HuH-7 (cell line): ENCODE data around the gene ALG10.
"Not testable (repeated sequence)": the region's sequence is repeated elsewhere in the genome, so short reads cannot be mapped to it uniquely, and the experiment has no call there.

ENCODE experiments used
- DNase-seq: peaks from one replicate; pipeline ENCODE4 v3.0.0; 2011; ENCODE audit warnings: low spot score

ALG10 gene, protein sequence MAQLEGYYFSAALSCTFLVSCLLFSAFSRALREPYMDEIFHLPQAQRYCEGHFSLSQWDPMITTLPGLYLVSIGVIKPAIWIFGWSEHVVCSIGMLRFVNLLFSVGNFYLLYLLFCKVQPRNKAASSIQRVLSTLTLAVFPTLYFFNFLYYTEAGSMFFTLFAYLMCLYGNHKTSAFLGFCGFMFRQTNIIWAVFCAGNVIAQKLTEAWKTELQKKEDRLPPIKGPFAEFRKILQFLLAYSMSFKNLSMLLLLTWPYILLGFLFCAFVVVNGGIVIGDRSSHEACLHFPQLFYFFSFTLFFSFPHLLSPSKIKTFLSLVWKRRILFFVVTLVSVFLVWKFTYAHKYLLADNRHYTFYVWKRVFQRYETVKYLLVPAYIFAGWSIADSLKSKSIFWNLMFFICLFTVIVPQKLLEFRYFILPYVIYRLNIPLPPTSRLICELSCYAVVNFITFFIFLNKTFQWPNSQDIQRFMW

GRCh38 chr12:34022079-34022830 lies at the start of gene ALG10:
Gene ALG10, plus strand, starts transcription at chr12:34022496. Its CDS starts 104 bp downstream, at chr12:34022600.
- peak; percentile 53 for DNase-seq

DNA sequence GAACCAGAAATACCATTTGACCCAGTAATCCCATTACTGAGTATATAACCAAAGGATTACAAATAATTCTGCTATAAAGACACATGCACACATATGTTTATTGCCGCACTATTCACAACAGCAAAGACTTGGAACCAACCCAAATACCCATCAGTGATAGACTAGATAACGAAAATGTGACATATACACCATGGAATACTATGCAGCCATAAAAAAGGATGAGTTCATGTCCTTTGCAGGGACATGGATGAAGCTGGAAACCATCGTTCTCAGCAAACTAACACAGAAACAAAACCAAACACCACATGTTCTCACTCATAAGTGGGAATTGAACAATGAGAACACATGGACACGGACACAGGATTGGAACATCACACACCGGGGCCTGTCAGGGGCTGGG lies 49.4 kb upstream of the ALG10 start:
- DNase-seq, result not testable (repeated sequence)

DNA sequence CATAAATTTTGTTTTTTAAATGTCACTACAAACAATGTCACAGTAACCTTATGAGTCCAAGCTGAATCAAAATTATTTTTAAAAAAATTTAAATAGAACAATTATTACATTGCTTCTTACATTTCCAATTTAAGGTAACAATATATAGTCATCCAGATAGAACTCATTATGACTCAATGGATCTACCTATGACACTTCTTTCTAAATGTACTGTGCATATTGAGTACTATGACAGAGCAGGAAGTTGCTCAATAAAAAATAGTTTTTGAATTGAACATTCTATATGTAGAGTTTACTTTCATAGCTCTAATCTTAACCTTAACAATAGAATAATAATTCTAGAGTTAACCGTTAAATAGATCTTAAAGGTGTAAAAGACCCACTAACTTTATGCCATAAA lies 44.4 kb upstream of the ALG10 start:
- DNase-seq, result no peak

GRCh38 chr12:33988197-33988805 lies 34.0 kb upstream of the ALG10 start:
- no peak for DNase-seq

DNA sequence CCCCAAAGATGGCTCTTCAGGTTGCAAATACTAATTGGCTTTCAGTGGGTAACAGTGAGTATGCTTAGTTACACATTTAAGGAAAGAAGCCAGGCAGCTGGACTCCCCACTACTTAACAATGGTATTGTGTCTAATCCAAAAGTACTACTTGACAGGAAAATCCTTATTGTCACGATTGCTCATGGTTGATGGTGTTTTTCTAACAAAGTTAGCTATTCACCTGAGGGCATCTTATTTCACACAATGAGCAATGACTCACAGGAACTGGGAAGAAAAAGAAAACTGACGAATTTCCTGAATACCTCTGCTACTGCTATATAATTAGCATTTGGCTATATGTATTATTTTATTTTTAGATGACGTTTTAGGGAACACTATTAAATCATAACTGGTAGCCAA lies 33.4 kb upstream of the ALG10 start:
- no peak for DNase-seq

GRCh38 chr12:33994857-33995808 lies 27.2 kb upstream of the ALG10 start:
- DNase-seq, result no peak

DNA sequence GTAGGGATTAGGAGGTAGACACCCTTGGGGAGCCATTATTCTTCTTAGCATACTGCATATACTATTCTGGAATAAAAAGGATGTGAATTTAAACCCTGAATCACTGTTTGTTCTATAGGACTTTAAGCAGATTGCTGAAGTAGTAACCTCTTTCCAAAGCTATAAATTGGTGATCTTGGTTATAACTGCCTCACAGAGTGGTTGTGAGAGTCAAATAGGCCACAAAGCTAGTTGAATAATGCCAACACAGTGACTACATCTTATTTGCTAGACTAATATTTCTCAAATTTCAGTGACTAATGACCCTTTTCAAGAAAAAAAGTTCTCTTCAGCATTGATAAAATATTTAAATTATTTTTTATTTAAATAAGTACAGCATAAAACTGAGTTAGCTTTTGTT lies 13.5 kb upstream of the ALG10 start:
- not testable (repeated sequence) for DNase-seq

DNA sequence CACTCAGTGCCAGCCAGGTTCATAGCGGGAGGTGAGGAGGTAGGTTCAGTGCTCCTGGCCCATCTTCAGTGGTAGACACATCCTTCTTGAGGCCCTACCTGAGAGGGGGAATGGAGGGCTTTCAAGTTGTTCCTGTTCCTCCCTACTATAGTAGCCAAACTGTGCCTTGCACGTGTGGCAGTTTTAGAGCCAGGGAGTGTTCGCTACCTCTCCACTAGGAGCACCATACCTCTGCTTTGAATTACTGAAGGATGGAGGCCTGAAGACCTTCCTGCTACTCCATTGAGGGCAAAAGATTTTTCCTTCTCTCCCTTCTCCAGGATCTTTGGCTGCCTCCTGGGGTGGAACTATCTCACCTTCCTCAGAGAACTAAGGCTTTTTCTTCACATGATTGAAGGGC lies 5.9 kb upstream of the ALG10 start:
- peak; percentile 1 for DNase-seq

- DNase-seq, result no peak
Observed at GRCh38 chr12:34021071-34021470, 1.2 kb upstream of the ALG10 start.

GRCh38 chr12:34027661-34028060 lies 5.4 kb downstream of the ALG10 start:
- DNase-seq, result not testable (repeated sequence)

- DNase-seq, result no peak
Observed at GRCh38 chr12:34030591-34030990, 8.3 kb downstream of the ALG10 start.

DNA sequence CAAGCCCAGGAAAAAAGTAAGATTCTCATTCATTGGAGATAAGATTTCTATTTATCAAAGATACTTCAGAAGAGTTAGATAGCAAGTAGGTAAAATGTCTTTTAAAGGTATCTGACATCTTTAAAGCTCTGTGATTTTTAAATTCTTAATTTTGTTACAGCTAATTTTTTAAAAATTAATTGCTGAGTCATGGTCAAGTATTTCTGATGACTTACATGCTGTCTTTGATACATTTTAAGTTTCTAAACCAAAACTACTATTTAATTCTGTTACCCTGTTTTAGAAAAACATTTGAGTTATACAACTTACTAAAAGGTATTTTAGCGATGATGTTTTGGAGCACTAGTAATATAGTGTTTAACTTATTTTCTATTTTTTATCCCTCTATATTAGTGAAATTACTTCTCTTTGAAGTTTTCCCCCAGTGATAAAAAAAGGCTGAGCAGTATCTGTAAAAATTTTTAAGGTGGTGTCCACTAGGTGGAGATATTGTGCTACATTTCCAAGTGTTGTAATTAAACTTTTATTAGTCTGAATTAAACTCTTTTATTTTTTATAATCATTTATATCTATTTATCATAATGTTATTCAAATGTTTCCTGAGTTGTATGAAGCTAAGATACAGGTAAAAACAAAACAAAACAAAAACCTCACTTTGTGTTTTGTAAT lies 11.5 kb downstream of the ALG10 start:
- peak; percentile 1 for DNase-seq

GRCh38 chr12:34038357-34038756 lies 16.1 kb downstream of the ALG10 start:
- not testable (repeated sequence) for DNase-seq

GRCh38 chr12:34046570-34046969 lies 24.3 kb downstream of the ALG10 start:
- no peak for DNase-seq

GRCh38 chr12:34047855-34048254 lies 25.6 kb downstream of the ALG10 start:
- not testable (repeated sequence) for DNase-seq

DNA sequence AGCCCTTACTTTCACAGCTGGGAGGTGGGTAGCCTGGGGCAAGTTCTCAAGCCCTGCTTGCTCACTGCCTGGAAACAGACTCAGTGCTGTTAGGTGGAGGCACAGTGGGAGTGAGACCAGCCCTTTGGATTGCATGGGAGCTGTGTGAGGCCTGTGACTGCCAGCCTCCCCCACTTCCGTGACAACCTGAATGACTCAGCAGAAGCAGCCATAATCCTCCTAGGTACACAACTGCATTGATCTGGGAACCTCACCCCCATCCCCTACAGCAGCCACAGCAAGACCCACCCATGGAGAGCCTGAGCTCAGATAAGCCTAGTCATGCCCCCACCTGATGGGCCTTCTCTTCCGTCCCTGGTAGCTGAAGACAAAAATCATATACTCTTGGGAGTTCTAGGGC lies 26.4 kb downstream of the ALG10 start:
- DNase-seq, result no peak

GRCh38 chr12:34051486-34051885 lies 29.2 kb downstream of the ALG10 start:
- no peak for DNase-seq

DNA sequence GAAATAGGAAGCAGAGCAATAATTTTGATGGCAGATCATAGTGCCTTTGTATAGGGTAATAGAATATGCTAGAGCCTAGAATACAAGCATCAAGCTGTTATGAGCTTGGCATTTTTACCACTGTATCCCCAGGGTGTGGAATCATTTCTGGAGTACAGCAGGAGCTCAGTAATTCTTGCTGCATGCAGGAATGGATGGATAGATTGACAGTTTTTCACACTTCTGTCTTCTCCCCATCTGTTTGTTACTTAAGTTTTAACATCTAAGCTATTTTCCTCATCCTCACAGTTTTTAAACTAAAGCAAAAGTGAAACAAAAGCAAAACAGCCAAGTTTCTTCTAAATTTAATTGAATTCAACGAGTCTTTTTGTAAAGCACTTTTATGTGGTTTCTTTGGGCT lies 32.6 kb downstream of the ALG10 start:
- no peak for DNase-seq
